A673 (cell line): ENCODE measurements around the gene FHIT. TPM values are rescaled to one million over a fixed set of nuclear protein-coding genes. Genes with fewer than 3 reads are reported as not detected.

Experiments
- BruUV-seq: library from RNA; stranded (reverse); fragments of 400-500 nt; replicated peaks from 2 replicates; lab custom pipeline; 2021; lab: Mats Ljungman, UMichigan
- CTCF ChIA-PET: fragments of 300-600 bp; sonication (Branson Sonifier 250); formaldehyde crosslinking; loops from one replicate; lab custom pipeline; 2022; ENCODE audit warnings: antibody characterized with exemption; lab: Charles Lee
- POLR2A ChIA-PET: fragments of 300-600 bp; sonication (Branson Sonifier 250); formaldehyde crosslinking; loops from one replicate; lab custom pipeline; 2022; ENCODE audit warnings: antibody characterized with exemption; ENCODE audit not compliant: low non-redundant PET; lab: Charles Lee
- DNase-seq: peaks from one replicate; pipeline ENCODE4 v3.0.0-alpha.2; 2015; ENCODE audit warnings: low spot score
- H3K27ac ChIP-seq: fragments of 200-600 bp; sonication (generic); 2 replicates; pipeline ENCODE4 v1.5.1; 2016; ENCODE audit warnings: mixed run types, low read depth, mild to moderate bottlenecking, mixed read lengths, antibody characterized with exemption, low read length; ENCODE audit not compliant: poor library complexity, severe bottlenecking
- H3K27me3 ChIP-seq: fragments of 200-600 bp; sonication (generic); replicated peaks from 2 replicates; pipeline ENCODE4 v1.6.1; 2017; ENCODE audit warnings: mixed run types, low read depth, mild to moderate bottlenecking, mixed read lengths, antibody characterized with exemption, low read length; ENCODE audit not compliant: insufficient read depth, poor library complexity
- H3K36me3 ChIP-seq: fragments of 200-600 bp; sonication (generic); 2 replicates; pipeline ENCODE4 v1.6.1; 2016; ENCODE audit warnings: mixed run types, mild to moderate bottlenecking, mixed read lengths, antibody characterized with exemption, low read length; ENCODE audit not compliant: insufficient read depth, poor library complexity, severe bottlenecking
- H3K4me1 ChIP-seq: fragments of 200-600 bp; sonication (generic); 2 replicates; pipeline ENCODE4 v1.6.1; 2017; ENCODE audit warnings: mixed run types, mild to moderate bottlenecking, mixed read lengths, antibody characterized with exemption, low read length; ENCODE audit not compliant: insufficient read depth, poor library complexity, severe bottlenecking
- H3K4me3 ChIP-seq: fragments of 200-600 bp; sonication (generic); 2 replicates; pipeline ENCODE4 v1.5.1; 2016; ENCODE audit warnings: low read depth, mixed run types, mild to moderate bottlenecking, mixed read lengths, low read length; ENCODE audit not compliant: poor library complexity, severe bottlenecking
- H3K9me3 ChIP-seq: fragments of 200-600 bp; sonication (generic); 2 replicates; pipeline ENCODE4 v1.6.1; 2016; ENCODE audit warnings: mixed run types, low read depth, mild to moderate bottlenecking, mixed read lengths, antibody characterized with exemption, low read length; ENCODE audit not compliant: poor library complexity, severe bottlenecking
- CTCF ChIP-seq: fragments of 300-800, 200-600 bp; sonication (generic); conservative IDR thresholded peaks from 2 replicates; pipeline ENCODE4 v1.5.1; 2017; ENCODE audit warnings: low read depth, mild to moderate bottlenecking, antibody characterized with exemption, low read length, moderate library complexity, mixed read lengths
- EZH2 ChIP-seq: fragments of 200-600 bp; sonication (generic); IDR thresholded peaks from 2 replicates; pipeline ENCODE4 v1.6.1; 2017; ENCODE audit warnings: borderline replicate concordance, low read depth, mild to moderate bottlenecking, mixed read lengths, antibody characterized with exemption, low read length; ENCODE audit not compliant: poor library complexity, severe bottlenecking
- intact Hi-C: fragments of 100-400 bp; cut with micrococcal nuclease; formaldehyde crosslinking; loops from one replicate; pipeline ENCODE4 v1.10.0; 2022; ENCODE audit not compliant: unreplicated experiment
- total RNA-seq: library from RNA; stranded (reverse); gene quantifications from 2 replicates; pipeline ENCODE4 v1.2.3, GENCODE V29; 2021

The FHIT gene
- total RNA-seq, 1 experiment from 2014 or later: not detected

DNA sequence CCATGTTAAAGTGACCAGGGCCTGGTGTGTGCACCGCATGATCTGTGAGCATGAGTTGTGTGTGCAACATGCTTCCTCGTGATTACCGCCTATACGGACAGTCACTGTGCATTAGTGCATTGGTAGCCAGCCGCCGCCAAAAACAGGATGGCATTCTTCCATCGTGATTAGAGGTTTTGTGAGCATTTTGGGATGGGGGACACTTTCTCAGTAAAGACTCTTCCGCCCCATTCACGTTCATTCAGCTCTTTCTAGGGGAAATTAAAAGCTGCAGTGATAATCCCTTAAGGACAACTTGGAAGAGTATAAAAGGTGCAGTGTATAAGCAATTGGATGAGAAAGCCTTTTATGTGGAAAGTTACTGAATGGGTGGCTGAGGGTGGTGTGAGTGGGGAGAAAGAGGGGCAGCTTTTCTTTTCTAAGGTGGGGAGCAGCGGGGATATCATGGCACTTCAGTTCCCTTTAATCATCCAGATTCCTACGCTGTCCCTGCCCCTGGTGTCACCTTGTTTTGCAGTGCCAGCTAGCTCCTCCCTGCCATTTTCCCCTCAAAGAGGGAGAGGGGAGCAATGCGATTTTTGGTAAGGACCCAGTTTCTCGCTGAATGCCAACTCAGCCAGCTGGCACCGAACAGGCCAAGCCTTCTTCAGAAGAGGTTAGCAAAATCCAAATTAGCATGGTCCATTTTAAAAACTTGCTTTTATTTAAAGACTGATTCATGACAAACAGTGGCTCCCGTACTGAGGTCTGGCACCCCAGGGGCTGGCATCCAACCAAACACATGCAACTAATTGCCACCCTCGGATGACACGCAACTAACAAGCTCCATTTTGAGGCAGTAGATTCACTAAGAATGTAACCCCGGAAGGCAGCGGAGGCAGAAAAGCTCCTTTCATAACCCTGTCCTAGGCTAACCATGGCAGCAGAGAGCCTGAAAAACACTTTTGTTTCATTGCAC lies 447.8 kb downstream of the FHIT start:
- no TSS peak for BruUV-seq
- POLR2A ChIA-PET: no interaction called here
- TF ChIP-seq EZH2: no peak

DNA sequence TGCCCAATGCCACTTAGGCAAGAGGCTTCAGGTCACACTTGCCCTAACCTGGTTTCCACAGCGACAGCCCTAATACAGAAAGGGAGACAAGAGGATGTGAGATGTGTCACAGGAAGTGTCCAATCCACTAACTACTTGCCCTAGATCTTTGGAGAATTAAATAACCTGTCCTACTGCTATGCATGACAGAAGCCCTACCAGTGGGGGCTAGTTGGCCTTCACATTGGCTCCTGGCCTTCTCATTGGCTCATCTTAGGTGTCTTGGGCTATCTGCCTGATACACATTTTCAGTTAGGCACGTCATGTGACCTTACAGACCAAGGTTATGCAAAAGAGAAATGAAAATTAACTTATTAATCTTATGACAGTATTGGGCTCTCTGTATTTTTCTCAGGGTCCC lies 449.9 kb downstream of the FHIT start:
- POLR2A ChIA-PET: no interaction called here
- no peaks in the 10 kb centered on the region for H3K27me3 ChIP-seq
- no peak for DNase-seq

More for the DNA sequence above, 447.8 kb downstream of the FHIT start:
- CTCF ChIA-PET: no interaction called here
- no peaks in the 10 kb centered on the region for H3K27me3 ChIP-seq
- no peaks in the 10 kb centered on the region for H3K36me3 ChIP-seq
- DNase-seq: peak; percentile 0
- H3K9me3 ChIP-seq: no peaks in the 10 kb centered on the region
- H3K27ac ChIP-seq: no peak overlapping the region
- no peaks in the 10 kb centered on the region for H3K4me1 ChIP-seq
- no peak overlapping the region for H3K4me3 ChIP-seq
- intact Hi-C loops: no loop called here

DNA sequence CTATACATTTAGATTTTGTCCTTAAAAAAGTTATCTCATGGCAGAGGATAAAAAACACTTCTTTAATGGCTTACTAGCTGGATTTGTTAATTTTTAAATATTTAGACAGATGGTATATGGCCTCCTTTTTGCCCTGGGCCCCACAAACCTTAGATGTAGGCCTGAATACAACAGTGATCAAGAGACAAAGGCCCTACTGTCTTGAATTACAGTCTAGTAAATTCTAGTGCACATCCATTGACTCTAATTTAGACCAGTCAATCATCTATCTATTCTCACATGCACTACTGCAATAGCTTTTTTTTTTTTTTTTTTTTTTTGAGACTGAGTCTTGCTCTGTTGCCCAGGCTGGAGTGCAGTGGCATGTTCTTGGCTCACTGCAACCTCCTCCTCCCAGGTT lies 452.8 kb downstream of the FHIT start:
- POLR2A ChIA-PET: no interaction called here
- Histone ChIP-seq H3K27me3 (no peaks in the 10 kb centered on the region), H3K4me3 (no peak overlapping the region), H3K9me3 (no peaks in the 10 kb centered on the region), H3K4me1 (no peaks in the 10 kb centered on the region), H3K27ac (no peak overlapping the region), H3K36me3 (no peaks in the 10 kb centered on the region)
- intact Hi-C loops: no loop called here
- no peak for TF ChIP-seq EZH2
- no peak for TF ChIP-seq CTCF
- CTCF ChIA-PET: interaction anchor here (0.6 kb wide), 1 partner anchor 1084 kb away, joined by 4 read pairs; no protein-coding TSS in a partner anchor
- BruUV-seq: no TSS peak
- DNase-seq: no peak

More for the DNA sequence above, 449.9 kb downstream of the FHIT start:
- no peaks in the 10 kb centered on the region for H3K36me3 ChIP-seq
- no peaks in the 10 kb centered on the region for H3K4me1 ChIP-seq
- TF ChIP-seq EZH2 (no peak), CTCF (no peak)
- no peak overlapping the region for H3K27ac ChIP-seq
- no TSS peak for BruUV-seq
- H3K4me3 ChIP-seq: no peak overlapping the region
- CTCF ChIA-PET: no interaction called here
- intact Hi-C loops: no loop called here
- H3K9me3 ChIP-seq: no peaks in the 10 kb centered on the region
